ENCODE results near the gene NUP35. TPM values are rescaled to one million over a fixed set of nuclear protein-coding genes. Genes with fewer than 3 reads are reported as not detected.

Gene NUP35
- total RNA-seq, 4 donors from 2014 or later: 8.7 to 27.0 (median 15.6) TPM

DNA sequence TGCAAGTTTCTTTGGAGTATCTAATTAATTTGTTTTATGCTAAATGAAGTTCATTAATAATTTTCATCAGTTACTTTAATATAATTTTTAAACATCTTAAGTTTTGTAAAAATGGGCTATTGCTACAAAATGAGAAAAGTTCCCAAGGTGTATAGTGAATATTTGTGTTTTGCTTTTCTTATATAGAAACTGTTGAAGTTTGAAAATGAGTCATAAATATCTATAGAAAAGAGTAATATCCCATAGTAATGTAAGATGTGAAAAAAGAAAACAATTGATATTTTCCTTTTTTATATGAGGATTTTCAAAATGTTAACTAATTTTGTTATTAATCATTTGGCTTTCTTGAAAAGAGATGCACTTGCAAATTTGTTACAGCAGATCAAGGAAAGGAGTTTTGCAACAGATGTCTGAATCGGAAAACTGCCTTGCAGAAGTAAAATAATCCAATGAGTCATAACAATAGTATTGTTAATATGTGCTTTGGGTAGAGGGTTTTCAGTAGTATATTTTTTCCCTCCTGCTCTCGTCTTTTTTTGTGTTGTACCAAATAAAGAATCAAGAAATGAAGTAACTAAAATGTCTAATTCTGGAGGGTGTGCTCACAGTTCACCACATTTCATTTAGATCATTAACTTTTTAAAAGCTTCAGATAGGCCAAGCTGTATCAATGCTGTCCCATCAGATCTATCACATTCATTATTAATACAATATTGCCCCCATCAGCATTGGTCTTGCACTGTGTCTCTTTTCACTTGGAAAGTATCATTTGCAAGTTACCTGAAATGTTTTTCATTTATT lies 30.2 kb upstream of the NUP35 start:
- no peak for TF ChIP-seq EP300 (IDR thresholded peaks at IDR 0.05)
- TF ChIP-seq, protein P1, sequence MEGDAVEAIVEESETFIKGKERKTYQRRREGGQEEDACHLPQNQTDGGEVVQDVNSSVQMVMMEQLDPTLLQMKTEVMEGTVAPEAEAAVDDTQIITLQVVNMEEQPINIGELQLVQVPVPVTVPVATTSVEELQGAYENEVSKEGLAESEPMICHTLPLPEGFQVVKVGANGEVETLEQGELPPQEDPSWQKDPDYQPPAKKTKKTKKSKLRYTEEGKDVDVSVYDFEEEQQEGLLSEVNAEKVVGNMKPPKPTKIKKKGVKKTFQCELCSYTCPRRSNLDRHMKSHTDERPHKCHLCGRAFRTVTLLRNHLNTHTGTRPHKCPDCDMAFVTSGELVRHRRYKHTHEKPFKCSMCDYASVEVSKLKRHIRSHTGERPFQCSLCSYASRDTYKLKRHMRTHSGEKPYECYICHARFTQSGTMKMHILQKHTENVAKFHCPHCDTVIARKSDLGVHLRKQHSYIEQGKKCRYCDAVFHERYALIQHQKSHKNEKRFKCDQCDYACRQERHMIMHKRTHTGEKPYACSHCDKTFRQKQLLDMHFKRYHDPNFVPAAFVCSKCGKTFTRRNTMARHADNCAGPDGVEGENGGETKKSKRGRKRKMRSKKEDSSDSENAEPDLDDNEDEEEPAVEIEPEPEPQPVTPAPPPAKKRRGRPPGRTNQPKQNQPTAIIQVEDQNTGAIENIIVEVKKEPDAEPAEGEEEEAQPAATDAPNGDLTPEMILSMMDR (IDR thresholded peaks at IDR 0.05): no peak
- TF ChIP-seq POLR2A (IDR thresholded peaks at IDR 0.05): no peak
- WGBS, 2 donors: 42 to 45% methylated on average over 2 of the region's 2 CpGs

DNA sequence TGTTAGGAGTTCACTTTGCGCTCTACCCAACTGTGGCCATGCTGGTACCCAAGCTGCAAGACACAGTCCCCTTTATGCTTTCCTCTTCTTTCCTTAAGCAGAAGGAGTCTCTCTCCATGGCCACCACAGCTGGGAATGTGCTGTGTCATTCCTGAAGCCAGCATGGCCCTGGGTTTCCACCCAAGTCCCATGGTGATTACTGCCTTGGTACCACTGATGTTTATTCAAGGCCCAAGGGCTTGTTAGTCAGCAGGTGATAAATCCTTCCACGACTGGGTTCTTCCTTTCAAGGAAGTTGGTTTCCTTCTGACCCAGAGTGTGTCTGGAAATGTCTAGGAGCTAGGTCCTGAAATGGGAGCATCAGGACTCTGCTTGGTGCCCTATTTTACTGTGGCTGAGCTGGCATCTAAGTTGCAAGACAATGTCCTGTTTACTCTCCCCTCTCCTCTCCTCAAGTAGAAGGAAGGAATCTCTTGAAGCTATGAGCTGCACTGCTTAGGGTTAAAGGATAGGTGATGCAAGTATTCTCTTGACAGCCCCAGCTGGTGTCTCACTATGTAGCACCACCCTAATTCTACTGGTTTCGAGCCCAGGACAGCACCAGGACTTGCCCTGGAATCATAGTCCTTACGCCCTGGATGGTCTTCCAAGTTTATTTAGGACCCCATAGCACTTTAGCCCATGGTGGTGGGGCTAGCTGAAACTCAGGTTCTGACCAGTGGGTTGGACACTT lies 18.7 kb upstream of the NUP35 start:
- 69 to 73% methylated on average over 4 of the region's 4 CpGs for WGBS, 2 donors
- Histone ChIP-seq H3K36me3 (no peaks in the 10 kb centered on the region), H3K4me3 (no peak overlapping the region), H3K9me3 (no peaks in the 10 kb centered on the region), H3K27ac (no peak overlapping the region), H3K4me1 (no peaks in the 10 kb centered on the region), H3K27me3 (no peaks in the 10 kb centered on the region)
- no peak for TF ChIP-seq EP300 (IDR thresholded peaks at IDR 0.05)
- TF ChIP-seq, protein P1 (IDR thresholded peaks at IDR 0.05): no peak
- no peak for TF ChIP-seq POLR2A (IDR thresholded peaks at IDR 0.05)
- no peak for DNase-seq (ENCODE audit: low spot score in 2 of 2)

More for the DNA sequence above, 30.2 kb upstream of the NUP35 start:
- no peak for DNase-seq (ENCODE audit: low spot score in 2 of 2)
- Histone ChIP-seq H3K9me3 (no peaks in the 10 kb centered on the region), H3K27me3 (no peaks in the 10 kb centered on the region), H3K4me1 (no peaks in the 10 kb centered on the region), H3K36me3 (peaks cover 0 to 3% (median 0%) of the 10 kb centered on the region in 3 donors), H3K27ac (no peak overlapping the region), H3K4me3 (no peak overlapping the region)

DNA sequence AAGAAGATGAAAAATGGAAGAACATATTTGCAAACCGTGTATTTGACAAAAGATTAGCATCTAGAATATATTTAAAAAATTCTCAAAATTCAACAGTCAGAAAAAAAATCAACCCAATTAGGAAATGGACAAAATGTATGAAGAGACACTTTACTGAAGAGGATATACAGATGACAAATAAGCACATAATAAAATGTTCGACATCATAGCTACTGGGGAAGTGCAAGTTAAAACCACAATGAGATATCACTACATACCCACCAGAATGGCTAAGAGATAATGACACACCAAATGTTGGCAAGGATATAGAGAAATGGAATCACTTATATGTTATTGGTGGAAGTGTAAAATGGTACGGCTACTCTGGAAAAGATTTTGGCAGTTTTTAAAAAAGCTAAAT lies 11.7 kb upstream of the NUP35 start:
- Histone ChIP-seq H3K27me3 (no peaks in the 10 kb centered on the region), H3K9me3 (no peaks in the 10 kb centered on the region), H3K4me1 (no peaks in the 10 kb centered on the region), H3K4me3 (no peak overlapping the region), H3K27ac (no peak overlapping the region), H3K36me3 (no peaks in the 10 kb centered on the region)
- WGBS, 2 donors: 84 to 90% methylated on average over 3 of the region's 3 CpGs
- no peak for DNase-seq (ENCODE audit: low spot score in 2 of 2)
- TF ChIP-seq POLR2A (IDR thresholded peaks at IDR 0.05): no peak

DNA sequence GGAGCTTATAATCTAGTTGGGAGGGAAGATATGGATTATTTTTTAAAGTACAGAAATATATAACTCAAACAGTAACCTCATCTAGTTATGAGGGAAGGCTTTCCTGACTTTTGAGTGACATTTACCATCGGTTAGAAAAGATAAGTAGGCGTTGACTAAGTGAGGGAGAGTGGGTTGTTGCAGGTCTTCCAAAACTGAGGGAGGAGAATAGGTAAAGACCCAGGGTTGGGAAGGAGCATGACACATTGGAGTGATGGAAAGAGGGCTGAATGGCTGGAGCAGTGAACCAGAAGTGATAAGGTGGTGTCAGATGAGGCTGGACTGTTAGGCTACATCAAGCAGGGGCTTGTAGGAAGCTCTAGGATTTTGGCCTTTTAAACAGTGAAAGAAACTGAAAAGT lies 10.6 kb upstream of the NUP35 start:
- H3K27me3 ChIP-seq: no peaks in the 10 kb centered on the region
- no peak overlapping the region for H3K4me3 ChIP-seq
- no peak for DNase-seq (ENCODE audit: low spot score in 2 of 2)
- no peaks in the 10 kb centered on the region for H3K36me3 ChIP-seq
- H3K27ac ChIP-seq: no peak overlapping the region
- TF ChIP-seq EP300 (IDR thresholded peaks at IDR 0.05) (no peak), POLR2A (IDR thresholded peaks at IDR 0.05) (no peak)
- TF ChIP-seq, protein P1 (IDR thresholded peaks at IDR 0.05): no peak
- 63 to 76% methylated on average over 2 of the region's 2 CpGs for WGBS, 2 donors
- H3K9me3 ChIP-seq: no peaks in the 10 kb centered on the region
- no peaks in the 10 kb centered on the region for H3K4me1 ChIP-seq

DNA sequence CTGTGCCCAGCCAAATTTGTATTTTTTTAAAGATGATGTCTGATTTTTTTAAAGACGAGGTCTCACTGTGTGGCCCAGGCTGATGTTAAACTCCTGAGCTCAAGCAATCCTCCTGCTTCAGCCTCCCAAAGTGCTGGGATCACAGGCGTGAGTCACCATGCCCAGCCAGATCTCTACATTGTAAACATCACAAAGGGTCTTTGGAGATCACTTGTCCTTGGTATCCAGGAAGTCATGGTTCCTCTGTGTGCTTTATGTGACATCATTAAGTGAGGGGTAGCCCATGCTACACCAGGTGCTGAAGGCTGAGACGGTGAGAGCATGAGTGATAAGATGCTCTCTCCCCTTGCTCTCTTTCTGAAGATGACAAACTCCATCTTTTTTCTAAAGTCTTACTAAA lies 7.0 kb upstream of the NUP35 start:
- Histone ChIP-seq H3K9me3 (no peaks in the 10 kb centered on the region), H3K36me3 (no peaks in the 10 kb centered on the region), H3K4me1 (no peaks in the 10 kb centered on the region), H3K27ac (no peak overlapping the region), H3K4me3 (no peak overlapping the region), H3K27me3 (no peaks in the 10 kb centered on the region)
- 77 to 80% methylated on average over 3 of the region's 3 CpGs for WGBS, 2 donors
- TF ChIP-seq POLR2A (IDR thresholded peaks at IDR 0.05) (no peak), EP300 (IDR thresholded peaks at IDR 0.05) (no peak)
- TF ChIP-seq, protein P1 (IDR thresholded peaks at IDR 0.05): no peak
- no peak for DNase-seq (ENCODE audit: low spot score in 2 of 2)
